GM23338 (cell line): ENCODE results near the gene KCTD8. TPM values are rescaled to one million over a fixed set of nuclear protein-coding genes. Genes with fewer than 3 reads are reported as not detected.

ENCODE experiments used
- ATAC-seq: fragments of 200-7000 bp; cut with Tn5 transposase; 3 replicates; pipeline ENCODE4 v1.9.1; 2020
- DNase-seq: peaks from one replicate; pipeline ENCODE4 v3.0.0-alpha.2; 2015; ENCODE audit warnings: low spot score
- H2AFZ ChIP-seq: fragments of 200-600 bp; sonication (generic); 2 replicates; pipeline ENCODE4 v1.8.0; 2016; ENCODE audit warnings: antibody characterized with exemption, mild to moderate bottlenecking, moderate library complexity
- H3F3A ChIP-seq: fragments of 200-600 bp; sonication (generic); replicated peaks from 2 replicates; pipeline ENCODE4 v1.8.0; 2017; ENCODE audit warnings: antibody characterized with exemption, mixed run types, low read depth
- H3K27ac ChIP-seq: fragments of 200-600 bp; sonication (generic); 2 replicates; pipeline ENCODE4 v1.6.1; 2016; ENCODE audit warnings: low read depth
- H3K27me3 ChIP-seq: fragments of 200-600 bp; sonication (generic); 2 replicates; pipeline ENCODE4 v1.8.0; 2016; ENCODE audit warnings: mild to moderate bottlenecking, mixed run types, moderate library complexity; ENCODE audit not compliant: insufficient read depth
- H3K36me3 ChIP-seq: fragments of 200-600 bp; sonication (generic); 2 replicates; pipeline ENCODE4 v1.8.0; 2016; ENCODE audit warnings: mild to moderate bottlenecking; ENCODE audit not compliant: insufficient read depth
- H3K4me1 ChIP-seq: fragments of 200-600 bp; sonication (generic); 2 replicates; pipeline ENCODE4 v1.8.0; 2016; ENCODE audit warnings: mild to moderate bottlenecking, moderate library complexity; ENCODE audit not compliant: insufficient read depth
- H3K4me2 ChIP-seq: fragments of 200-600 bp; sonication (generic); 2 replicates; pipeline ENCODE4 v1.7.1; 2017; ENCODE audit warnings: mixed run types
- H3K4me3 ChIP-seq: fragments of 200-600 bp; sonication (generic); 2 replicates; pipeline ENCODE4 v1.6.1; 2016; ENCODE audit warnings: mixed run types
- H3K79me2 ChIP-seq: fragments of 200-600 bp; sonication (generic); replicated peaks from 2 replicates; pipeline ENCODE4 v1.8.0; 2017; ENCODE audit warnings: mild to moderate bottlenecking; ENCODE audit not compliant: insufficient read depth
- H3K9me2 ChIP-seq: fragments of 200-600 bp; sonication (generic); 2 replicates; pipeline ENCODE4 v1.8.0; 2017; ENCODE audit not compliant: insufficient read depth
- H4K20me1 ChIP-seq: fragments of 200-600 bp; sonication (generic); replicated peaks from 2 replicates; pipeline ENCODE4 v1.8.0; 2017; ENCODE audit warnings: mild to moderate bottlenecking; ENCODE audit not compliant: insufficient read depth
- H3K27ac Mint-ChIP-seq: 2 replicates; pipeline ENCODE4 v1.8.0; 2020; ENCODE audit warnings: inconsistent platforms, mild to moderate bottlenecking, moderate library complexity, mixed read lengths
- H3K27me3 Mint-ChIP-seq: 3 replicates; pipeline ENCODE4 v1.8.0; 2022; ENCODE audit warnings: low read depth, mild to moderate bottlenecking, moderate library complexity, mixed read lengths, inconsistent platforms; ENCODE audit not compliant: insufficient read depth, poor library complexity
- H3K36me3 Mint-ChIP-seq: 3 replicates; pipeline ENCODE4 v1.8.0; 2021; ENCODE audit warnings: low read depth, mild to moderate bottlenecking, inconsistent platforms, moderate library complexity, mixed read lengths
- H3K4me1 Mint-ChIP-seq: 3 replicates; pipeline ENCODE4 v1.8.0; 2020; ENCODE audit warnings: mild to moderate bottlenecking, inconsistent platforms, mixed read lengths
- H3K4me3 Mint-ChIP-seq: 3 replicates; pipeline ENCODE4 v1.8.0; 2021; ENCODE audit warnings: moderate library complexity, mild to moderate bottlenecking, inconsistent platforms, mixed read lengths
- H3K9me3 Mint-ChIP-seq: 3 replicates; pipeline ENCODE4 v1.8.0; 2020; ENCODE audit warnings: moderate library complexity, mild to moderate bottlenecking, inconsistent platforms, mixed read lengths
- EZH2phosphoT487 ChIP-seq: fragments of 200-600 bp; sonication (generic); IDR thresholded peaks from one replicate; pipeline ENCODE4 v1.8.1; 2018; ENCODE audit warnings: antibody characterized with exemption; ENCODE audit not compliant: unreplicated experiment
- JUNB ChIP-seq: IDR thresholded peaks from one replicate; pipeline ENCODE4 v1.6.1; 2016; ENCODE audit warnings: antibody characterized with exemption; ENCODE audit not compliant: unreplicated experiment
- POLR2AphosphoS5 ChIP-seq: IDR thresholded peaks from 2 replicates; pipeline ENCODE4 v1.6.1; 2016; ENCODE audit warnings: antibody characterized with exemption, low read depth
- STAT1 ChIP-seq: IDR thresholded peaks from one replicate; pipeline ENCODE4 v1.6.1; 2016; ENCODE audit warnings: antibody characterized with exemption; ENCODE audit not compliant: unreplicated experiment
- ZNF331 ChIP-seq: fragments of 250-450 bp; sonication (Bioruptor Pico); IDR thresholded peaks from 2 replicates; pipeline ENCODE4 v1.5.0; 2020; ENCODE audit warnings: low read depth, mild to moderate bottlenecking, moderate library complexity
- polyA plus RNA-seq: library from polyadenylated mRNA; unstranded; fragments of >200 nt; fragmentation: Nextera tagmentation; extraction: Ambion mirVana; gene quantifications from 2 replicates; pipeline ENCODE4 v1.2.1, GENCODE V29; 2016
- total RNA-seq: library from RNA; depleted of rRNA; stranded (reverse); fragments of >200 nt; shearing (Covaris generic); gene quantifications from 2 replicates; pipeline ENCODE4 v1.2.3, GENCODE V29; 2014
- TF ChIP-seq, protein P1 (sequence below): IDR thresholded peaks from 2 replicates; pipeline ENCODE4 v1.6.1; 2016; ENCODE audit warnings: antibody characterized with exemption
- TF ChIP-seq, protein P2 (sequence below), 2 experiments: fragments of 200-600 bp in 1 of 2; sonication (generic) in 1 of 2; conservative IDR thresholded peaks; 2 replicates each; pipeline versions ENCODE4 v1.5.1 to v1.6.1; 2016 to 2017; ENCODE audit warnings: antibody characterized with exemption in 2 of 2, low read depth in 2 of 2, mild to moderate bottlenecking in 2 of 2, moderate library complexity in 1 of 2
- TF ChIP-seq, protein P3 (sequence below): fragments of 250-450 bp; sonication (Bioruptor Pico); IDR thresholded peaks from 2 replicates; pipeline ENCODE4 v1.5.0; 2020; ENCODE audit warnings: mild to moderate bottlenecking, moderate library complexity

Gene KCTD8
- total and polyA plus RNA-seq, 2 experiments from 2014 or later, result 2.8 to 5.0 TPM

DNA sequence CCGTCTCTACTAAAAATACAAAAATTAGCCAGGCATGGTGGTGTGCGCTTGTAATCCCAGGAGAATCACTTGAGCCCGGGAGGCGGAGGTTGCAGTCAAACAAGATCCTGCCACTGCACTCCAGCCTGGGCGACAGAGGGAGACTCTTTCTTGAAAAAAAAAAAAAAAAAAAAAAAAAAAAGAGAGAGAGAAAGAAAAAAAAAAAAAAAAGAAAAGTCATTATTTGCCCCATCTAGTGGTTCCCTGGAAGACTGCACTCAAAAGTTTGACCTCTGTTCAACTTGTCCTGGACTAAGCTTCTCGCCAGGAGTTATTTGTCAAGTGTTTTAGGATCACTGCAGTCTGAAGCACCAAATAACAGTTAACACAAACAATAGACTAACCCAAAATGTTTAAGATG is 45.3 kb upstream of the KCTD8 start:
- ATAC-seq (peak; percentile 77), DNase-seq (peak; percentile 71)
- no peaks in the 10 kb centered on the region for H3K4me1 Mint-ChIP-seq

More for the DNA sequence above, 45.3 kb upstream of the KCTD8 start:
- H3K4me1 ChIP-seq, result no peaks in the 10 kb centered on the region
- no peaks in the 10 kb centered on the region for H4K20me1 ChIP-seq
- no peak overlapping the region for H3K27ac Mint-ChIP-seq
- no peak overlapping the region for H3K4me3 ChIP-seq
- H3K27me3 ChIP-seq, result no peaks in the 10 kb centered on the region
- TF ChIP-seq EZH2phosphoT487 (no peak), POLR2AphosphoS5 (no peak), STAT1 (no peak), ZNF331 (no peak), JUNB (no peak)
- TF ChIP-seq, protein P1, sequence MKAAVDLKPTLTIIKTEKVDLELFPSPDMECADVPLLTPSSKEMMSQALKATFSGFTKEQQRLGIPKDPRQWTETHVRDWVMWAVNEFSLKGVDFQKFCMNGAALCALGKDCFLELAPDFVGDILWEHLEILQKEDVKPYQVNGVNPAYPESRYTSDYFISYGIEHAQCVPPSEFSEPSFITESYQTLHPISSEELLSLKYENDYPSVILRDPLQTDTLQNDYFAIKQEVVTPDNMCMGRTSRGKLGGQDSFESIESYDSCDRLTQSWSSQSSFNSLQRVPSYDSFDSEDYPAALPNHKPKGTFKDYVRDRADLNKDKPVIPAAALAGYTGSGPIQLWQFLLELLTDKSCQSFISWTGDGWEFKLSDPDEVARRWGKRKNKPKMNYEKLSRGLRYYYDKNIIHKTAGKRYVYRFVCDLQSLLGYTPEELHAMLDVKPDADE, result no peak
- TF ChIP-seq, protein P2, sequence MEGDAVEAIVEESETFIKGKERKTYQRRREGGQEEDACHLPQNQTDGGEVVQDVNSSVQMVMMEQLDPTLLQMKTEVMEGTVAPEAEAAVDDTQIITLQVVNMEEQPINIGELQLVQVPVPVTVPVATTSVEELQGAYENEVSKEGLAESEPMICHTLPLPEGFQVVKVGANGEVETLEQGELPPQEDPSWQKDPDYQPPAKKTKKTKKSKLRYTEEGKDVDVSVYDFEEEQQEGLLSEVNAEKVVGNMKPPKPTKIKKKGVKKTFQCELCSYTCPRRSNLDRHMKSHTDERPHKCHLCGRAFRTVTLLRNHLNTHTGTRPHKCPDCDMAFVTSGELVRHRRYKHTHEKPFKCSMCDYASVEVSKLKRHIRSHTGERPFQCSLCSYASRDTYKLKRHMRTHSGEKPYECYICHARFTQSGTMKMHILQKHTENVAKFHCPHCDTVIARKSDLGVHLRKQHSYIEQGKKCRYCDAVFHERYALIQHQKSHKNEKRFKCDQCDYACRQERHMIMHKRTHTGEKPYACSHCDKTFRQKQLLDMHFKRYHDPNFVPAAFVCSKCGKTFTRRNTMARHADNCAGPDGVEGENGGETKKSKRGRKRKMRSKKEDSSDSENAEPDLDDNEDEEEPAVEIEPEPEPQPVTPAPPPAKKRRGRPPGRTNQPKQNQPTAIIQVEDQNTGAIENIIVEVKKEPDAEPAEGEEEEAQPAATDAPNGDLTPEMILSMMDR (conservative IDR thresholded peaks at IDR 0.05; ENCODE audit: low read depth in 2 of 2), result peak; percentile 51 to 56
- TF ChIP-seq, protein P3, sequence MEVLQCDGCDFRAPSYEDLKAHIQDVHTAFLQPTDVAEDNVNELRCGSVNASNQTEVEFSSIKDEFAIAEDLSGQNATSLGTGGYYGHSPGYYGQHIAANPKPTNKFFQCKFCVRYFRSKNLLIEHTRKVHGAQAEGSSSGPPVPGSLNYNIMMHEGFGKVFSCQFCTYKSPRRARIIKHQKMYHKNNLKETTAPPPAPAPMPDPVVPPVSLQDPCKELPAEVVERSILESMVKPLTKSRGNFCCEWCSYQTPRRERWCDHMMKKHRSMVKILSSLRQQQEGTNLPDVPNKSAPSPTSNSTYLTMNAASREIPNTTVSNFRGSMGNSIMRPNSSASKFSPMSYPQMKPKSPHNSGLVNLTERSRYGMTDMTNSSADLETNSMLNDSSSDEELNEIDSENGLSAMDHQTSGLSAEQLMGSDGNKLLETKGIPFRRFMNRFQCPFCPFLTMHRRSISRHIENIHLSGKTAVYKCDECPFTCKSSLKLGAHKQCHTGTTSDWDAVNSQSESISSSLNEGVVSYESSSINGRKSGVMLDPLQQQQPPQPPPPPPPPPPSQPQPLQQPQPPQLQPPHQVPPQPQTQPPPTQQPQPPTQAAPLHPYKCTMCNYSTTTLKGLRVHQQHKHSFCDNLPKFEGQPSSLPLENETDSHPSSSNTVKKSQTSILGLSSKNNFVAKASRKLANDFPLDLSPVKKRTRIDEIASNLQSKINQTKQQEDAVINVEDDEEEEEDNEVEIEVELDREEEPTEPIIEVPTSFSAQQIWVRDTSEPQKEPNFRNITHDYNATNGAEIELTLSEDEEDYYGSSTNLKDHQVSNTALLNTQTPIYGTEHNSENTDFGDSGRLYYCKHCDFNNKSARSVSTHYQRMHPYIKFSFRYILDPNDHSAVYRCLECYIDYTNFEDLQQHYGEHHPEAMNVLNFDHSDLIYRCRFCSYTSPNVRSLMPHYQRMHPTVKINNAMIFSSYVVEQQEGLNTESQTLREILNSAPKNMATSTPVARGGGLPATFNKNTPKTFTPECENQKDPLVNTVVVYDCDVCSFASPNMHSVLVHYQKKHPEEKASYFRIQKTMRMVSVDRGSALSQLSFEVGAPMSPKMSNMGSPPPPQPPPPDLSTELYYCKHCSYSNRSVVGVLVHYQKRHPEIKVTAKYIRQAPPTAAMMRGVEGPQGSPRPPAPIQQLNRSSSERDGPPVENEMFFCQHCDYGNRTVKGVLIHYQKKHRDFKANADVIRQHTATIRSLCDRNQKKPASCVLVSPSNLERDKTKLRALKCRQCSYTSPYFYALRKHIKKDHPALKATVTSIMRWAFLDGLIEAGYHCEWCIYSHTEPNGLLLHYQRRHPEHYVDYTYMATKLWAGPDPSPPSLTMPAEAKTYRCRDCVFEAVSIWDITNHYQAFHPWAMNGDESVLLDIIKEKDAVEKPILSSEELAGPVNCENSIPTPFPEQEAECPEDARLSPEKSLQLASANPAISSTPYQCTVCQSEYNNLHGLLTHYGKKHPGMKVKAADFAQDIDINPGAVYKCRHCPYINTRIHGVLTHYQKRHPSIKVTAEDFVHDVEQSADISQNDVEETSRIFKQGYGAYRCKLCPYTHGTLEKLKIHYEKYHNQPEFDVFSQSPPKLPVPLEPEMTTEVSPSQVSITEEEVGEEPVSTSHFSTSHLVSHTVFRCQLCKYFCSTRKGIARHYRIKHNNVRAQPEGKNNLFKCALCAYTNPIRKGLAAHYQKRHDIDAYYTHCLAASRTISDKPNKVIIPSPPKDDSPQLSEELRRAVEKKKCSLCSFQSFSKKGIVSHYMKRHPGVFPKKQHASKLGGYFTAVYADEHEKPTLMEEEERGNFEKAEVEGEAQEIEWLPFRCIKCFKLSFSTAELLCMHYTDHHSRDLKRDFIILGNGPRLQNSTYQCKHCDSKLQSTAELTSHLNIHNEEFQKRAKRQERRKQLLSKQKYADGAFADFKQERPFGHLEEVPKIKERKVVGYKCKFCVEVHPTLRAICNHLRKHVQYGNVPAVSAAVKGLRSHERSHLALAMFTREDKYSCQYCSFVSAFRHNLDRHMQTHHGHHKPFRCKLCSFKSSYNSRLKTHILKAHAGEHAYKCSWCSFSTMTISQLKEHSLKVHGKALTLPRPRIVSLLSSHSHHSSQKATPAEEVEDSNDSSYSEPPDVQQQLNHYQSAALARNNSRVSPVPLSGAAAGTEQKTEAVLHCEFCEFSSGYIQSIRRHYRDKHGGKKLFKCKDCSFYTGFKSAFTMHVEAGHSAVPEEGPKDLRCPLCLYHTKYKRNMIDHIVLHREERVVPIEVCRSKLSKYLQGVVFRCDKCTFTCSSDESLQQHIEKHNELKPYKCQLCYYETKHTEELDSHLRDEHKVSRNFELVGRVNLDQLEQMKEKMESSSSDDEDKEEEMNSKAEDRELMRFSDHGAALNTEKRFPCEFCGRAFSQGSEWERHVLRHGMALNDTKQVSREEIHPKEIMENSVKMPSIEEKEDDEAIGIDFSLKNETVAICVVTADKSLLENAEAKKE (CRISPR knock-in tag), result no peak
- no peaks in the 10 kb centered on the region for H3K36me3 ChIP-seq
- H2AFZ ChIP-seq, result peak overlapping the region; percentile 85; the same call in 1 of the 2 replicates
- H3K27ac ChIP-seq, result no peak overlapping the region
- H3K36me3 Mint-ChIP-seq, result no peaks in the 10 kb centered on the region
- no peak overlapping the region for H3K4me3 Mint-ChIP-seq
- H3F3A ChIP-seq, result no peaks in the 10 kb centered on the region
- no peaks in the 10 kb centered on the region for H3K9me2 ChIP-seq
- H3K27me3 Mint-ChIP-seq, result peaks cover 4% of the 10 kb centered on the region
- H3K9me3 Mint-ChIP-seq, result peaks cover 5% of the 10 kb centered on the region; the same call in 1 of the 3 replicates
- no peak overlapping the region for H3K4me2 ChIP-seq
- no peaks in the 10 kb centered on the region for H3K79me2 ChIP-seq
